Spleen (tissue), 7 donors: ENCODE measurements around the gene BMPR1A.

Source experiments
- CTCF ChIP-seq, 11 experiments: fragments of 200-600 bp in 7 of 11; fragments of 450-650 bp in 4 of 11; sonication (generic) in 4 of 11; IDR thresholded peaks in 8 of 11; conservative IDR thresholded peaks in 3 of 11; 1 replicate in 7 of 11; 2 replicates in 4 of 11; pipeline versions ENCODE4 v1.4.0 to v1.8.0; 2016 to 2021; ENCODE audit warnings: antibody characterized with exemption in 11 of 11, inconsistent platforms in 4 of 11, mild to moderate bottlenecking in 1 of 11
- POLR2A ChIP-seq, 3 donors: fragments of 450-650 bp; IDR thresholded peaks; one replicate each; pipeline ENCODE4 v1.5.1; 2017; ENCODE audit warnings: antibody characterized with exemption in 3 of 3, mild to moderate bottlenecking in 1 of 3
- donor health status: DM: no; HTN: no; CAD: no; lungs with moderate emphysema.
- donor health status: DM: no; HTN: no; CAD: no.
- donor health status: DM: no; HTN: no; CAD: no.

GRCh38 chr10:86775056-86775869 lies 18.8 kb downstream of the BMPR1A start:
- no peak for TF ChIP-seq CTCF (IDR thresholded peaks at IDR 0.05 in 8 of 11, conservative IDR thresholded peaks at IDR 0.05 in 3 of 11)
- no peak for TF ChIP-seq POLR2A (IDR thresholded peaks at IDR 0.05)
